Panc1 (cell line): ENCODE data around the gene NPTX1. TPM values are rescaled to one million over a fixed set of nuclear protein-coding genes. Genes with fewer than 3 reads are reported as not detected.

Experiments used
- ATAC-seq: fragments of 200-7000 bp; cut with Tn5 transposase; 2 replicates; pipeline ENCODE4 v1.9.1; 2020; ENCODE audit warnings: mild to moderate bottlenecking, moderate library complexity
- BruUV-seq: library from RNA; stranded (reverse); fragments of 400-500 nt; replicated peaks from 2 replicates; lab custom pipeline; 2021; lab: Mats Ljungman, UMichigan
- CTCF ChIA-PET: fragments of 300-600 bp; sonication (Branson Sonifier 250); formaldehyde crosslinking; loops from one replicate; lab custom pipeline; 2022; ENCODE audit warnings: antibody characterized with exemption; lab: Charles Lee
- POLR2A ChIA-PET: fragments of 300-600 bp; sonication (Branson Sonifier 250); formaldehyde crosslinking; loops from one replicate; lab custom pipeline; 2022; ENCODE audit warnings: antibody characterized with exemption; lab: Charles Lee
- DNase-seq: peaks from one replicate; pipeline ENCODE4 v3.0.0-alpha.2; 2010; ENCODE audit warnings: low read depth, low spot score
- H3K27ac ChIP-seq: 2 replicates; pipeline ENCODE4 v1.5.1; 2011; ENCODE audit warnings: mild to moderate bottlenecking, low read length, inconsistent platforms
- H3K27me3 ChIP-seq: fragments of 200-500 bp; sonication (Bioruptor generic); 2 replicates; pipeline ENCODE4 v1.6.0; 2014; ENCODE audit warnings: low read length, inconsistent platforms; ENCODE audit not compliant: control insufficient read depth, insufficient read depth
- H3K36me3 ChIP-seq: fragments of 200-500 bp; sonication (Bioruptor generic); 2 replicates; pipeline ENCODE4 v1.5.1; 2014; ENCODE audit warnings: inconsistent platforms, mild to moderate bottlenecking, low read length, moderate library complexity; ENCODE audit not compliant: control insufficient read depth, insufficient read depth
- H3K4me1 ChIP-seq: 2 replicates; pipeline ENCODE4 v1.5.1; 2011; ENCODE audit warnings: inconsistent platforms, mild to moderate bottlenecking, low read length, moderate library complexity; ENCODE audit not compliant: control insufficient read depth, insufficient read depth
- H3K4me3 ChIP-seq, 2 experiments: 2 replicates each; pipeline ENCODE4 v1.5.1; 2011 to 2012; ENCODE audit warnings: low read depth in 2 of 2, low read length in 2 of 2, mild to moderate bottlenecking in 2 of 2, inconsistent platforms in 1 of 2, moderate library complexity in 1 of 2
- H3K9me3 ChIP-seq: fragments of 200-500 bp; sonication (Bioruptor generic); 2 replicates; pipeline ENCODE4 v1.5.1; 2014; ENCODE audit warnings: low read depth, mild to moderate bottlenecking, inconsistent platforms, low read length, moderate library complexity; ENCODE audit not compliant: control insufficient read depth, insufficient read depth
- CTCF ChIP-seq: fragments of 450-650 bp; IDR thresholded peaks from 2 replicates; pipeline ENCODE4 v1.5.1; 2017; ENCODE audit warnings: mild to moderate bottlenecking
- POLR2AphosphoS5 ChIP-seq: IDR thresholded peaks from 2 replicates; pipeline ENCODE4 v1.6.1; 2012; ENCODE audit warnings: mild to moderate bottlenecking, low read depth, low read length, moderate library complexity
- REST ChIP-seq, 2 experiments: IDR thresholded peaks; 2 replicates each; pipeline ENCODE4 v1.6.1; 2011 to 2012; ENCODE audit warnings: low read depth in 2 of 2, control low read depth in 1 of 2, low read length in 1 of 2, mild to moderate bottlenecking in 1 of 2, moderate library complexity in 1 of 2; ENCODE audit not compliant: insufficient read depth in 1 of 2
- SIN3A ChIP-seq: IDR thresholded peaks from 2 replicates; pipeline ENCODE4 v1.6.1; 2012; ENCODE audit warnings: low read depth, mild to moderate bottlenecking, low read length, moderate library complexity, borderline replicate concordance; ENCODE audit not compliant: insufficient read depth
- TCF7L2 ChIP-seq: IDR thresholded peaks from 2 replicates; pipeline ENCODE4 v1.6.1; 2011; ENCODE audit warnings: mild to moderate bottlenecking, low read depth, low read length, inconsistent platforms
- in situ Hi-C: cut with HindIII; loops from 2 replicates; pipeline ENCODE4 v1.10.0; 2016; ENCODE audit warnings: low sequenced_read_pairs, low pct_unique_long_range_greater_than_20kb
- intact Hi-C: fragments of 100-400 bp; cut with micrococcal nuclease; formaldehyde crosslinking; loops from one replicate; pipeline ENCODE4 v1.10.0; 2022; ENCODE audit not compliant: unreplicated experiment
- total RNA-seq: library from RNA; stranded (reverse); gene quantifications from one replicate; pipeline ENCODE4 v1.2.1, GENCODE V29; 2021; ENCODE audit not compliant: unreplicated experiment

Gene NPTX1
- total RNA-seq, 1 experiment from 2014 or later: 1.1 TPM

- ATAC-seq: no peak
- H3K27me3 ChIP-seq: peaks cover 7% of the 10 kb centered on the region; the same call in 1 of the 2 replicates
- H3K9me3 ChIP-seq: no peaks in the 10 kb centered on the region
- no peaks in the 10 kb centered on the region for H3K36me3 ChIP-seq
- H3K27ac ChIP-seq: no peak overlapping the region
- no peak for TF ChIP-seq SIN3A
- no peak for TF ChIP-seq POLR2AphosphoS5
- no peak for TF ChIP-seq TCF7L2
- TF ChIP-seq REST (IDR thresholded peaks at IDR 0.05; ENCODE audit: insufficient read depth in 1 of 2, low read depth in 2 of 2, low read length in 1 of 2): no peak
- no peak for TF ChIP-seq CTCF
- H3K4me3 ChIP-seq: no peak overlapping the region
- CTCF ChIA-PET: no interaction called here
- no TSS peak for BruUV-seq
- no peaks in the 10 kb centered on the region for H3K4me1 ChIP-seq
- no peak for DNase-seq
- intact Hi-C loops (no loop called here), in situ Hi-C loops (no loop called here)
- POLR2A ChIA-PET: interaction anchor here (1.0 kb wide), 1 partner anchor 10 kb away, joined by 4 read pairs; no protein-coding TSS in a partner anchor
Observed at GRCh38 chr17:80464486-80464885, 11.9 kb downstream of the NPTX1 start.

- intact Hi-C loops (no loop called here), in situ Hi-C loops (no loop called here)
- DNase-seq: no peak
- Histone ChIP-seq H3K27ac (no peak overlapping the region), H3K9me3 (no peaks in the 10 kb centered on the region), H3K4me3 (no peak overlapping the region), H3K4me1 (no peaks in the 10 kb centered on the region), H3K36me3 (no peaks in the 10 kb centered on the region), H3K27me3 (peaks cover 7% of the 10 kb centered on the region; the same call in 1 of the 2 replicates)
- POLR2A ChIA-PET: interaction anchor here (1.0 kb wide), 1 partner anchor 9 kb away, joined by 4 read pairs; no protein-coding TSS in a partner anchor
- CTCF ChIA-PET: no interaction called here
- TF ChIP-seq SIN3A (no peak), TCF7L2 (no peak), CTCF (no peak), POLR2AphosphoS5 (no peak), REST (IDR thresholded peaks at IDR 0.05; ENCODE audit: insufficient read depth in 1 of 2, low read depth in 2 of 2, low read length in 1 of 2) (no peak)
- no peak for ATAC-seq
- BruUV-seq: no TSS peak
Observed at GRCh38 chr17:80463784-80464400, 12.5 kb downstream of the NPTX1 start.
